ENCODE data around the gene PELI2.

The PELI2 gene

GRCh38 chr14:56321861-56322260, 203.7 kb downstream of the PELI2 start:
- no peak overlapping the region for H4K8ac ChIP-seq (ENCODE audit: low read length)
- no peak overlapping the region for H3K9ac ChIP-seq (ENCODE audit: low read length)
- no peaks in the 10 kb centered on the region for H3K9me3 ChIP-seq (ENCODE audit: control insufficient read depth, low read length)
- H3K4me3 ChIP-seq (ENCODE audit: insufficient read depth in 1 of 2, low read depth in 1 of 2, low read length in 2 of 2), result no peak overlapping the region
- no peak overlapping the region for H3K23ac ChIP-seq (ENCODE audit: low read length in 2 of 2)
- no peaks in the 10 kb centered on the region for H3K79me1 ChIP-seq (replicated peaks; ENCODE audit: low read length, poor library complexity, severe bottlenecking)
- no peak overlapping the region for H2BK15ac ChIP-seq (ENCODE audit: low read depth, poor library complexity, severe bottlenecking)
- no peak overlapping the region for H2AK5ac ChIP-seq (ENCODE audit: low read length, severe bottlenecking)
- no peaks in the 10 kb centered on the region for H3K36me3 ChIP-seq (ENCODE audit: control insufficient read depth in 1 of 2, insufficient read depth in 2 of 2, low read depth in 1 of 2, low read length in 2 of 2)
- no peak overlapping the region for H3K4ac ChIP-seq (ENCODE audit: low read depth in 1 of 2, low read length in 2 of 2)
- H3K27ac ChIP-seq (ENCODE audit: low read length, poor library complexity, severe bottlenecking), result no peak overlapping the region
- no peak overlapping the region for H3K4me2 ChIP-seq (ENCODE audit: low read length, poor library complexity, severe bottlenecking)
- H3K4me1 ChIP-seq (ENCODE audit: control insufficient read depth, insufficient read depth, low read depth, low read length), result peaks cover 3% of the 10 kb centered on the region
- no peak overlapping the region for H3K18ac ChIP-seq (ENCODE audit: low read depth in 1 of 2, low read length in 2 of 2)
- no peak overlapping the region for H4K91ac ChIP-seq (ENCODE audit: low read length)
- no peak overlapping the region for H2BK12ac ChIP-seq (ENCODE audit: low read length in 2 of 2)
- no peaks in the 10 kb centered on the region for H3K27me3 ChIP-seq (ENCODE audit: control insufficient read depth in 1 of 2, insufficient read depth in 1 of 2, low read length in 2 of 2)
- H3K14ac ChIP-seq (ENCODE audit: low read length in 2 of 2), result no peak overlapping the region
- DNase-seq, result no peak
- no peak overlapping the region for H2BK120ac ChIP-seq (ENCODE audit: low read depth, low read length)
- H2AFZ ChIP-seq (ENCODE audit: low read depth, low read length), result no peak overlapping the region
- no peak overlapping the region for H2BK5ac ChIP-seq (ENCODE audit: low read depth, low read length, poor library complexity, severe bottlenecking)

GRCh38 chr14:56322531-56322930, 204.3 kb downstream of the PELI2 start:
- no peak overlapping the region for H3K23ac ChIP-seq (ENCODE audit: low read length in 2 of 2)
- H3K27ac ChIP-seq (ENCODE audit: low read length, poor library complexity, severe bottlenecking), result no peak overlapping the region
- peaks cover 3% of the 10 kb centered on the region for H3K4me1 ChIP-seq (ENCODE audit: control insufficient read depth, insufficient read depth, low read depth, low read length)
- 40% methylated on average over 2 of the region's 2 CpGs for WGBS
- peak; percentile 61 for DNase-seq
- no peak overlapping the region for H2AK5ac ChIP-seq (ENCODE audit: low read length, severe bottlenecking)
- H3K9ac ChIP-seq (ENCODE audit: low read length), result no peak overlapping the region
- H3K27me3 ChIP-seq (ENCODE audit: control insufficient read depth in 1 of 2, insufficient read depth in 1 of 2, low read length in 2 of 2), result no peaks in the 10 kb centered on the region
- no peak overlapping the region for H4K8ac ChIP-seq (ENCODE audit: low read length)
- no peak overlapping the region for H2BK12ac ChIP-seq (ENCODE audit: low read length in 2 of 2)
- H3K79me1 ChIP-seq (replicated peaks; ENCODE audit: low read length, poor library complexity, severe bottlenecking), result no peaks in the 10 kb centered on the region
- H3K14ac ChIP-seq (ENCODE audit: low read length in 2 of 2), result no peak overlapping the region
- no peak overlapping the region for H2BK120ac ChIP-seq (ENCODE audit: low read depth, low read length)
- H3K4me3 ChIP-seq (ENCODE audit: insufficient read depth in 1 of 2, low read depth in 1 of 2, low read length in 2 of 2), result no peak overlapping the region
- no peak overlapping the region for H2AFZ ChIP-seq (ENCODE audit: low read depth, low read length)
- H2BK15ac ChIP-seq (ENCODE audit: low read depth, poor library complexity, severe bottlenecking), result no peak overlapping the region
- no peaks in the 10 kb centered on the region for H3K9me3 ChIP-seq (ENCODE audit: control insufficient read depth, low read length)
- no peak overlapping the region for H3K18ac ChIP-seq (ENCODE audit: low read depth in 1 of 2, low read length in 2 of 2)
- no peaks in the 10 kb centered on the region for H3K36me3 ChIP-seq (ENCODE audit: control insufficient read depth in 1 of 2, insufficient read depth in 2 of 2, low read depth in 1 of 2, low read length in 2 of 2)
- H4K91ac ChIP-seq (ENCODE audit: low read length), result no peak overlapping the region
- H2BK5ac ChIP-seq (ENCODE audit: low read depth, low read length, poor library complexity, severe bottlenecking), result no peak overlapping the region
- no peak overlapping the region for H3K4me2 ChIP-seq (ENCODE audit: low read length, poor library complexity, severe bottlenecking)
- H3K4ac ChIP-seq (ENCODE audit: low read depth in 1 of 2, low read length in 2 of 2), result no peak overlapping the region

GRCh38 chr14:56324454-56324853, 206.2 kb downstream of the PELI2 start:
- Histone ChIP-seq H3K79me1 (replicated peaks; ENCODE audit: low read length, poor library complexity, severe bottlenecking) (no peaks in the 10 kb centered on the region), H4K91ac (ENCODE audit: low read length) (no peak overlapping the region), H2AFZ (ENCODE audit: low read depth, low read length) (no peak overlapping the region), H3K9me3 (ENCODE audit: control insufficient read depth, low read length) (no peaks in the 10 kb centered on the region), H3K27me3 (ENCODE audit: control insufficient read depth in 1 of 2, insufficient read depth in 1 of 2, low read length in 2 of 2) (no peaks in the 10 kb centered on the region), H3K4me1 (ENCODE audit: control insufficient read depth, insufficient read depth, low read depth, low read length) (peaks cover 3% of the 10 kb centered on the region), H3K23ac (ENCODE audit: low read length in 2 of 2) (no peak overlapping the region), H3K14ac (ENCODE audit: low read length in 2 of 2) (no peak overlapping the region), H3K4me2 (ENCODE audit: low read length, poor library complexity, severe bottlenecking) (no peak overlapping the region), H3K9ac (ENCODE audit: low read length) (no peak overlapping the region), H2AK5ac (ENCODE audit: low read length, severe bottlenecking) (no peak overlapping the region), H3K18ac (ENCODE audit: low read depth in 1 of 2, low read length in 2 of 2) (no peak overlapping the region), H3K27ac (ENCODE audit: low read length, poor library complexity, severe bottlenecking) (no peak overlapping the region), H3K4ac (ENCODE audit: low read depth in 1 of 2, low read length in 2 of 2) (no peak overlapping the region), H2BK15ac (ENCODE audit: low read depth, poor library complexity, severe bottlenecking) (no peak overlapping the region), H2BK120ac (ENCODE audit: low read depth, low read length) (no peak overlapping the region), H3K4me3 (ENCODE audit: insufficient read depth in 1 of 2, low read depth in 1 of 2, low read length in 2 of 2) (no peak overlapping the region), H2BK12ac (ENCODE audit: low read length in 2 of 2) (no peak overlapping the region), H3K36me3 (ENCODE audit: control insufficient read depth in 1 of 2, insufficient read depth in 2 of 2, low read depth in 1 of 2, low read length in 2 of 2) (no peaks in the 10 kb centered on the region), H2BK5ac (ENCODE audit: low read depth, low read length, poor library complexity, severe bottlenecking) (no peak overlapping the region), H4K8ac (ENCODE audit: low read length) (no peak overlapping the region)
- WGBS, result no CpG with 5 or more reads among the region's 2 CpGs
- DNase-seq, result no peak

GRCh38 chr14:56324856-56325699, 206.9 kb downstream of the PELI2 start:
- Histone ChIP-seq H3K9me3 (ENCODE audit: control insufficient read depth, low read length) (no peaks in the 10 kb centered on the region), H3K79me1 (replicated peaks; ENCODE audit: low read length, poor library complexity, severe bottlenecking) (no peaks in the 10 kb centered on the region), H3K27ac (ENCODE audit: low read length, poor library complexity, severe bottlenecking) (no peak overlapping the region), H3K9ac (ENCODE audit: low read length) (peak overlapping the region; percentile 23), H3K23ac (ENCODE audit: low read length in 2 of 2) (no peak overlapping the region), H3K4me2 (ENCODE audit: low read length, poor library complexity, severe bottlenecking) (no peak overlapping the region), H4K91ac (ENCODE audit: low read length) (no peak overlapping the region), H3K4ac (ENCODE audit: low read depth in 1 of 2, low read length in 2 of 2) (no peak overlapping the region), H3K18ac (ENCODE audit: low read depth in 1 of 2, low read length in 2 of 2) (no peak overlapping the region), H2BK12ac (ENCODE audit: low read length in 2 of 2) (no peak overlapping the region), H3K14ac (ENCODE audit: low read length in 2 of 2) (no peak overlapping the region), H3K4me3 (ENCODE audit: insufficient read depth in 1 of 2, low read depth in 1 of 2, low read length in 2 of 2) (no peak overlapping the region), H2BK15ac (ENCODE audit: low read depth, poor library complexity, severe bottlenecking) (no peak overlapping the region), H2AK5ac (ENCODE audit: low read length, severe bottlenecking) (no peak overlapping the region), H2BK120ac (ENCODE audit: low read depth, low read length) (no peak overlapping the region), H3K4me1 (ENCODE audit: control insufficient read depth, insufficient read depth, low read depth, low read length) (peaks cover 3% of the 10 kb centered on the region), H3K27me3 (ENCODE audit: control insufficient read depth in 1 of 2, insufficient read depth in 1 of 2, low read length in 2 of 2) (no peaks in the 10 kb centered on the region), H2BK5ac (ENCODE audit: low read depth, low read length, poor library complexity, severe bottlenecking) (no peak overlapping the region), H3K36me3 (ENCODE audit: control insufficient read depth in 1 of 2, insufficient read depth in 2 of 2, low read depth in 1 of 2, low read length in 2 of 2) (no peaks in the 10 kb centered on the region), H4K8ac (ENCODE audit: low read length) (no peak overlapping the region), H2AFZ (ENCODE audit: low read depth, low read length) (no peak overlapping the region)
- 86% methylated on average over 2 of the region's 5 CpGs for WGBS
- DNase-seq, result no peak
